Keratinocyte (primary cell): Measurements from ENCODE around the gene TIAM1.

Source experiments
- CTCF ChIP-seq, 3 experiments: IDR thresholded peaks in 1 of 3; conservative IDR thresholded peaks in 1 of 3; optimal IDR thresholded peaks in 1 of 3; 2 replicates in 2 of 3; 3 replicates in 1 of 3; pipeline versions ENCODE3 to v1.5.1; 2011; ENCODE audit warnings: low read length in 3 of 3, mild to moderate bottlenecking in 3 of 3, moderate library complexity in 2 of 3, control low read depth in 1 of 3, inconsistent platforms in 1 of 3; ENCODE audit not compliant: insufficient read depth in 2 of 3; ENCODE audit errors: extremely low read depth in 1 of 3
- EZH2 ChIP-seq: IDR thresholded peaks from one replicate; pipeline ENCODE4 v1.6.1; 2012; ENCODE audit warnings: inconsistent platforms, mild to moderate bottlenecking, low read length, moderate library complexity

GRCh38 chr21:31140676-31141075, 203.4 kb downstream of the TIAM1 start:
- TF ChIP-seq CTCF (optimal IDR thresholded peaks at IDR 0.05 in 1 of 3, IDR thresholded peaks at IDR 0.05 in 1 of 3, conservative IDR thresholded peaks at IDR 0.05 in 1 of 3; ENCODE audit: extremely low read depth in 1 of 3, insufficient read depth in 2 of 3, low read length in 3 of 3): no peak
- no peak for TF ChIP-seq EZH2
